HEK293T (cell line): ENCODE data around the gene SYTL4.
"Not testable (repeated sequence)": the region's sequence is repeated elsewhere in the genome, so short reads cannot be mapped to it uniquely, and the experiment has no call there.

ENCODE experiments used
- CTCF ChIA-PET: fragments of 350-600 bp; formaldehyde crosslinking; extraction: SDS; loops from one replicate; lab custom pipeline; 2021; ENCODE audit warnings: antibody characterized with exemption, inconsistent platforms; lab: Yijun Ruan, JAX
- POLR2A ChIA-PET: fragments of 350-600 bp; formaldehyde crosslinking; extraction: SDS; loops from one replicate; lab custom pipeline; 2020; ENCODE audit warnings: antibody characterized with exemption, inconsistent platforms; lab: Yijun Ruan, JAX
- DNase-seq: peaks from one replicate; pipeline ENCODE4 v3.0.0; 2012; ENCODE audit warnings: mixed read lengths; ENCODE audit errors: extremely low spot score
- ARNT ChIP-seq: fragments of 450-650 bp; IDR thresholded peaks from 2 replicates; pipeline ENCODE4 v1.6.1; 2017; ENCODE audit warnings: mild to moderate bottlenecking
- BHLHE40 ChIP-seq: fragments of 450-650 bp; IDR thresholded peaks from 2 replicates; pipeline ENCODE4 v1.6.1; 2016; ENCODE audit warnings: mild to moderate bottlenecking, moderate library complexity, borderline replicate concordance
- CTBP1 ChIP-seq: fragments of 450-650 bp; IDR thresholded peaks from 2 replicates; pipeline ENCODE4 v1.6.1; 2016; ENCODE audit warnings: borderline replicate concordance
- ELF4 ChIP-seq: fragments of 450-650 bp; IDR thresholded peaks from 2 replicates; pipeline ENCODE4 v1.6.1; 2017; ENCODE audit warnings: antibody characterized with exemption
- FOXA1 ChIP-seq: fragments of 450-650 bp; IDR thresholded peaks from 2 replicates; pipeline ENCODE4 v1.6.1; 2016; ENCODE audit warnings: mild to moderate bottlenecking
- FOXK2 ChIP-seq: fragments of 450-650 bp; IDR thresholded peaks from 2 replicates; pipeline ENCODE4 v1.6.1; 2016; ENCODE audit warnings: mild to moderate bottlenecking
- FOXM1 ChIP-seq: fragments of 450-650 bp; IDR thresholded peaks from 2 replicates; pipeline ENCODE4 v1.6.1; 2017; ENCODE audit warnings: mild to moderate bottlenecking, borderline replicate concordance
- HDGF ChIP-seq: fragments of 450-650 bp; IDR thresholded peaks from 2 replicates; pipeline ENCODE4 v1.6.1; 2017; ENCODE audit warnings: antibody characterized with exemption, borderline replicate concordance
- L3MBTL2 ChIP-seq: fragments of 450-650 bp; conservative IDR thresholded peaks from 2 replicates; pipeline ENCODE4 v1.6.1; 2016; ENCODE audit warnings: mild to moderate bottlenecking
- LEF1 ChIP-seq: fragments of 450-650 bp; IDR thresholded peaks from 2 replicates; pipeline ENCODE4 v1.6.1; 2017; ENCODE audit warnings: mild to moderate bottlenecking, borderline replicate concordance
- NFRKB ChIP-seq: fragments of 450-650 bp; IDR thresholded peaks from 2 replicates; pipeline ENCODE4 v1.6.1; 2016; ENCODE audit warnings: mild to moderate bottlenecking, moderate library complexity
- SP1 ChIP-seq: fragments of 450-650 bp; IDR thresholded peaks from 2 replicates; pipeline ENCODE4 v1.6.1; 2017
- SUZ12 ChIP-seq: fragments of 450-650 bp; IDR thresholded peaks from 2 replicates; pipeline ENCODE4 v1.6.1; 2016; ENCODE audit warnings: mild to moderate bottlenecking
- TARDBP ChIP-seq: fragments of 450-650 bp; IDR thresholded peaks from 2 replicates; pipeline ENCODE4 v1.6.1; 2016
- ZNF384 ChIP-seq: fragments of 450-650 bp; IDR thresholded peaks from 2 replicates; pipeline ENCODE4 v1.6.1; 2016
- TF ChIP-seq, protein P1 (sequence below): fragments of 450-650 bp; IDR thresholded peaks from 2 replicates; pipeline ENCODE4 v1.6.1; 2016

Gene SYTL4

DNA sequence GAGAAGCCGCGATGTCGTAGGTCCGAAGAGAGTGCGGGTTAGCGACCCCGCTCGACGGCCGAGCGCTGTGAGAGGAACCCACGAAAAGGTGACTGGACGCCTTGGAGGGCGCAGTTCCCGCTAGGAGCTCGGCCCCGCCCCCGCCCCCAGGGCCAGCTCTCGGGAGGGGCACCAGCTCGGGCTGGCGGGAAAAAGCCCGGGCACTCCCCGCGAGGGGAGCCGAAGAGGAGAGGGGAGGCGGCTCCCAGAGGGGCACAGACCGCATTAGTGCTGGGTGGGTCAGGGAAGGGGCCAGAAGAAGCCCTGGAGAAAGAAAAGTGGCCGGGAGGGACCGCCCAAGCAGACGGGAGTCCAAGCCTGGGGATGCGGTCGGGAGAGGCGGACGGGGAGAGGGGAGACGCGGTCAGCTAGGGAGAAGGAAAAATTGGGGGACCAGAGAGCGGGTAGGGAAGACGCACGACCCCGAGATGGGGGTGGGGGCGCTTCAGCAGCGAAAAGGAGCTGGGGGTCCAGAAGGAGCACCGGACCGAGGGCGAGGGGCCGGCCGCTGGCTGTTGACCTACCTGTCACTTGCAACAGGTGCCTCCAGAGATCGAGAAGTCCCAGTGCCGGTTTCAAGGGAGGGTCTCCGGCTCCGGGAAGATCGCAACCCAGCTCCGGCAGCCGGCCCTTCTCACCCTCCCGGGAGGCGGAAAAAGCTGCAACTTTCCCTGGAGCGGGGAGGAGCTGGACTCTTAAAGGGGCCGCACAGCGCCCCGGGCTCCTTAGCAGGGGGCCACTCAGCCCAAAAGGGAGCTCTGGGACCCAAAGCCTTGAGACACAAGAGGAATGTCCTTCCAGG lies at the start of gene SYTL4:
Gene SYTL4 (minus strand): TSS at position 681 of the 841 bp plus-strand sequence. CDS start 30,084 bp downstream, outside the sequence.
- TF ChIP-seq L3MBTL2 = peak; percentile 43; the same call in 1 of the 2 replicates
- TF ChIP-seq, protein P1, sequence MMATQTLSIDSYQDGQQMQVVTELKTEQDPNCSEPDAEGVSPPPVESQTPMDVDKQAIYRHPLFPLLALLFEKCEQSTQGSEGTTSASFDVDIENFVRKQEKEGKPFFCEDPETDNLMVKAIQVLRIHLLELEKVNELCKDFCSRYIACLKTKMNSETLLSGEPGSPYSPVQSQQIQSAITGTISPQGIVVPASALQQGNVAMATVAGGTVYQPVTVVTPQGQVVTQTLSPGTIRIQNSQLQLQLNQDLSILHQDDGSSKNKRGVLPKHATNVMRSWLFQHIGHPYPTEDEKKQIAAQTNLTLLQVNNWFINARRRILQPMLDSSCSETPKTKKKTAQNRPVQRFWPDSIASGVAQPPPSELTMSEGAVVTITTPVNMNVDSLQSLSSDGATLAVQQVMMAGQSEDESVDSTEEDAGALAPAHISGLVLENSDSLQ = no peak
- ChIA-PET POLR2A (interaction anchor here (0.6 to 1.9 kb wide), 5 partner anchors 10 to 664 kb away, joined by 3 to 10 read pairs (median 3); no protein-coding TSS in a partner anchor), CTCF (interaction anchor here (0.6 to 2.4 kb wide), 9 partner anchors 9 to 117 kb away, joined by 3 to 11 read pairs (median 4); no protein-coding TSS in a partner anchor)
- DNase-seq = peak; percentile 65

DNA sequence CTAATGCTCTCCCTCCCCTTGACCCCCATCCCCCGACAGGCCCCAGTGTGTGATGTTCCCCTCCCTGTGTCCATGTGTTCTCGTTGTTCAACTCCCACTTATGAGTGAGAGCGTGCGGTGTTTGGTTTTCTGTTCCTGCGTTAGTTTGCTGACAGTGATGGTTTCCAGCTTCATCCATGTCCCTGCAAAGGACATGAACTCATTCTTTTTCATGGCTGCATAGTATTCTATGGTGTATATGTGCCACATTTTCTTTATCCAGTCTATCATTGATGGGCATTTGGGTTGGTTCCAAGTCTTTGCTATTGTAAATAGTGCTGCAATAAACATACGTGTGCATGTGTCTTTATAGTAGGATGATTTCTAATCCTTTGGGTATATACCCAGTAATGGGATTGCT lies 37.5 kb upstream of the SYTL4 start:
- POLR2A ChIA-PET, DNase-seq: not testable (repeated sequence)
- CTCF ChIA-PET = interaction anchor here (1.2 to 5.6 kb wide), 18 partner anchors 11 to 284 kb away, joined by 3 to 83 read pairs (median 8); partner anchors contain the start of gene SYTL4

DNA sequence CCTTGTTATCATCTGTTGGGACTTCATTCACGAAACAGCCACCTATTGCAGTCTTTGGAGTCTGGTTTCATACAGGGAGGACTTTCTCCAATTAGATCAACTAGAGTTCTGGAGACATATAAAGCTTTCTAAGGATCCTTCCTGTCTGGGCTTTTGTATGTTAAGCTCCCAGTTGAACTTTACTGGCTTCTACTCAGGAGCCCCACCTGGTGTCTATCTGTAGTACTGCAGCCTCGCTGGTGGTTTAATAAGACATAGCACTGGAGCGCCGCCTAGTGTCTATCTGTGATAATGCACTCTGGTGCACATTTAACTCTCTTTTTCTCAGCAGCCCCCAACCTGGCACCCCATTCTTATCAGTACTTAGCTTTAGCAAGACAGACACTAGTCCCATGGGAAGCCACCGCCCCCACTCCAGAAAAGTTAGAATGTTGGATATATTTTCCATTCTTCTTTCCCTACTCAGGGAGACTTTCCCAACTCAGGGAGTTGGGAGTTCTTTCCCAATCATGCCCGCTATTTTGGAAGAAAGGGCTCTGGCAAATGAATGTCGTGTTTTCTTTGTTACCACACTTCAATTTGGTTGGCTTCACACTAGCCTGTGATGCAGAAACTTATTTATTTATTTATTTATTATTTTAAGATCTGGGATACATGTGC lies 36.9 kb upstream of the SYTL4 start:
- ChIA-PET CTCF (interaction anchor here (0.5 to 5.6 kb wide), 34 partner anchors 8 to 357 kb away, joined by 3 to 83 read pairs (median 4); partner anchors contain the start of gene SYTL4), POLR2A (no interaction called here)
- peak; percentile 84 for DNase-seq
- no peak for TF ChIP-seq HDGF
- no peak for TF ChIP-seq ARNT
- no peak for TF ChIP-seq BHLHE40
- no peak for TF ChIP-seq LEF1
- TF ChIP-seq FOXM1 = no peak
- TF ChIP-seq ELF4 = no peak
- no peak for TF ChIP-seq FOXA1
- TF ChIP-seq SUZ12 = no peak
- no peak for TF ChIP-seq FOXK2
- no peak for TF ChIP-seq L3MBTL2

DNA sequence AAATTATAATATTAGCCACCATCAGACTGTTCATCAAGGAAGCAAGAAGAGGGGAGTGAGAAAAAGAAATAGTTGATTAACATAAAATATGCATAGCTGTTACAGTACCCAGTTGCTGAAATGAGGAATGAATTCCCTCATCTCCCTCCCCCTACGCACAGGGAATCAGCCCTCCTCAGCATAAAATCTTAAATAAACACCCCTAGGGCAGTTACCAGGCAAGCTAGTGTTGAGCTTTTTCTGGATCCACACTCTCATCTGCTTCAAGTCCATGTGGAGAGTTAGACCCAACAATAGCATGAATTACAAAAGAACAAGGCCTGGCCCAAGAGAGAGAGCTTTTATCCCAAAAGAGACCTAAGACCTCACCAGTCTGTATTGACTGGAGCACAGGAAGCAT lies 19.0 kb upstream of the SYTL4 start:
- TF ChIP-seq SUZ12 = no peak
- TF ChIP-seq, protein P1 = no peak
- no peak for TF ChIP-seq ARNT
- no peak for TF ChIP-seq FOXK2
- no peak for TF ChIP-seq L3MBTL2
- TF ChIP-seq ELF4 = no peak
- no peak for TF ChIP-seq NFRKB
- TF ChIP-seq TARDBP = no peak
- TF ChIP-seq SP1 = no peak
- no peak for TF ChIP-seq ZNF384
- TF ChIP-seq HDGF = no peak
- no peak for TF ChIP-seq FOXM1
- TF ChIP-seq FOXA1 = no peak
- no peak for TF ChIP-seq BHLHE40
- no peak for TF ChIP-seq LEF1
- no peak for TF ChIP-seq CTBP1
- DNase-seq = no peak
- CTCF ChIA-PET = interaction anchor here (1.1 to 1.7 kb wide), 3 partner anchors 15 to 79 kb away, joined by 3 to 11 read pairs (median 4); no protein-coding TSS in a partner anchor
- POLR2A ChIA-PET = interaction anchor here (0.6 kb wide), 1 partner anchor 66 kb away, joined by 3 read pairs; no protein-coding TSS in a partner anchor

DNA sequence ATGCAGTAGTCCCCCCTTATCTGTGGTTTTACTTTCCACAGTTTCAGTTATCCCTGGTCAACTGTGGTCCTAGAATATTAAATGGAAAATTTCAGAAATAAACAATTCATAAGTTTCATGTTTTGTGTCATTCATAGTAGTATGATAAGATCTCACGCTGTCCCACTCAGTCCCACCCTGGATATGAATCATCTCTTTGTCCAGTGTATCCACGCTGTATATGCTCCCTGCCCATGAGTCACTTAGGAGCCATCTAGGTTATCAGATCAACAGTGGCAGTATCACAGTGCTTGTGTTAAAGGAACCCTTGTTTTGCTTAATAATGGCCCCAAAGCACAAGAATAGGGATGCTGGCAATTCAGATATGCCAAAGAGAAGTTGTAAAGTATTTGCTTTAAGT lies 16.2 kb upstream of the SYTL4 start:
- ChIA-PET POLR2A (no interaction called here), CTCF (no interaction called here)
- TF ChIP-seq ZNF384 = no peak
- TF ChIP-seq L3MBTL2 = no peak
- no peak for TF ChIP-seq ELF4
- no peak for TF ChIP-seq TARDBP
- TF ChIP-seq ARNT = no peak
- DNase-seq = no peak

DNA sequence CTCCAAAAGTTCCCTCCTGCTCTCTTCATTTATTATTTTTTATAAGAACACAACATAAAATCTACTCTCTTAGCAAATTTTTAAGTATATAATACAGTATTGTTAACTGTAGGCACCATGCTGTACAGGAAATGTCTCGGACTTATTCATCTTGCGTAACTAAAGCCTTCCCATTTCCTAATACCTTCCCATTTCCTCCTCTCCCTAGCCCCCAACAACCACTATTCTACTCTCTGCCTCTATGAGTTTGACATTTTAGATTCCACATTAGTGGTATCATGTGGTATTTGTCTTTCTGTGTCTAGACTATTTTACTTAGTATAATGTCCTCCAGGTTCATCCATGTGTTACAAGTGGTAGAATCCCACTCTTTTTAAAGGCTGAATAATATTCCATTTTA lies 15.8 kb upstream of the SYTL4 start:
- ChIA-PET CTCF (no interaction called here), POLR2A (no interaction called here)
- DNase-seq = no peak
- no peak for TF ChIP-seq HDGF
- TF ChIP-seq ELF4 = no peak
- TF ChIP-seq ZNF384 = no peak
- TF ChIP-seq, protein P1 = no peak
